GM12892 (cell line): ENCODE results near the gene FAM163B.

Experiments
- POLR2A ChIP-seq: IDR thresholded peaks from 2 replicates; pipeline ENCODE4 v1.6.1; 2011; ENCODE audit warnings: low read depth, low read length, control low read depth
- POLR2AphosphoS5 ChIP-seq: IDR thresholded peaks from 2 replicates; pipeline ENCODE4 v1.6.1; 2011; ENCODE audit warnings: low read depth, low read length, control low read depth

GRCh38 chr9:133534346-133535291 lies 74.6 kb downstream of the FAM163B start, which contains the start of gene ADAMTSL2:
- no peak for TF ChIP-seq POLR2A
- no peak for TF ChIP-seq POLR2AphosphoS5
